ENCODE data around the gene APBB2.
"Not testable (repeated sequence)": the region's sequence is repeated elsewhere in the genome, so short reads cannot be mapped to it uniquely, and the experiment has no call there.

Gene APBB2

DNA sequence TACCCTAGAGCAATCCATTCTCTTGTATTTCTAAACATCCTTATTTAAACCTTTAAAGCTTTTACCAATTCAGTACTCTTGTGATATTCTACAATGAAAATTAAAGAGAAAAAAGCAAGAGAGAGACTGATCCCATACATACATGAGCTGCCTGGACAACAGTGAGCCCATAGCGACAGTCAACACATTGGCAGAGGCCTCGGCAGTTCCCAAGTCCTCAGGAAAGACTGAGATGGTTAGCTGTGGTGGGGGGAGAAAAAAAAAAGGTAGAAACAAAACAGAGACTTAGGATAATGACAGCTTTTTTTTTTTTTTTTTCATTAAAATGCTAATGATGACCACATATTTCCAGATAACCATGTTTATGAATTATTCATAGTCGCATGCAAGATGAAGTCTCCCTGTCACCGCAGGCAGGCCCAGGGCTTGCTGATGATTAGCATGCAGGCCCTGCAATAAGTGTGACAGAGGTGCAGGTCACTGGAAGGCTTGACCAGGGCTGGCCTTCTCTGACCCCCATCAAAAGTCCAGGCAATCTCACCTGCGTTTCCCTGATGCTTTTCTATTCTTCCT is 148.8 kb downstream of the APBB2 start:
- DNase-seq (ENCODE audit: low read depth): no peak
- in situ Hi-C loops (cut with HindIII; ENCODE audit: low sequenced_read_pairs): no loop called here
- no peak for TF ChIP-seq CTCF (IDR thresholded peaks at IDR 0.05; ENCODE audit: low read depth, low read length, missing control alignments)
- no peak overlapping the region for H3K4me3 ChIP-seq (ENCODE audit: low read depth, low read length)

GRCh38 chr4:41064953-41065352 is 149.4 kb downstream of the APBB2 start:
- H3K4me3 ChIP-seq (ENCODE audit: low read depth, low read length): no peak overlapping the region
- in situ Hi-C loops (cut with HindIII; ENCODE audit: low sequenced_read_pairs): no loop called here
- TF ChIP-seq CTCF (IDR thresholded peaks at IDR 0.05; ENCODE audit: low read depth, low read length, missing control alignments): no peak
- no peak for DNase-seq (ENCODE audit: low read depth)

DNA sequence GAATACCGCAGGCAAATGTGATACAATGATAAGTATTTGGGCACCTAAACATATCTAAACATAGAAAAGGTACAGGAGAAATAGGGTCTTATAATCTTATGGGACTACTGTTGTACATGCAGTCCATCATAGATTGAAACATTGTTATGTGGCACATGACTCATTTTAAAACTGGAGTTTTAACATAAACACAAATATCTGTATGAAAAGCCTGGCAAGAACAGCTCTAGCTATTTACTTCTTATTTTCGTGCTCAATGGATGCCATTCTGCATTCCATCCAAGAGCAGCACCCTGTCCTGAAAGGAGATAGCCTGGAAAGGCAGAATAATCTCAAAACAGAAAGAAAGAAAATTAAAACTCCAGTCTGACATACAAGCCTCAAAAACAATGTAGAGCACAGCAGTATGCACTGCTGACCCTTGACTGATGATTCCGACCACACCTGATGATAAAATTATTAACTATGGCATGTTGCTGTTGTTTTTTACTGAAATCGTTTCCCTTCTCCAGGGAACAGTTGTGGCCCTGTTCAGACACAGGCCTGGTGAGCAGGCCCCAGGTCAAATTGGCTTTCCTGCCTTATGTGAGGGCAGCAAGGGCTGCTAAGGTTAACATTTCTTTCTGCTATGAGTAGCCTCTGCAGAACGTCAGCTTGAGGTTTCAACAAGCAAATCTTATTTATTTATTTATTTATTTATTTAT is 152.7 kb downstream of the APBB2 start:
- no peak for DNase-seq (ENCODE audit: low read depth)
- in situ Hi-C loops (cut with HindIII; ENCODE audit: low sequenced_read_pairs): no loop called here
- no peak for TF ChIP-seq CTCF (IDR thresholded peaks at IDR 0.05; ENCODE audit: low read depth, low read length, missing control alignments)
- H3K4me3 ChIP-seq (ENCODE audit: low read depth, low read length): no peak overlapping the region

- TF ChIP-seq CTCF (IDR thresholded peaks at IDR 0.05; ENCODE audit: low read depth, low read length, missing control alignments): no peak
- no peak overlapping the region for H3K4me3 ChIP-seq (ENCODE audit: low read depth, low read length)
- in situ Hi-C loops (cut with HindIII; ENCODE audit: low sequenced_read_pairs): no loop called here
- DNase-seq (ENCODE audit: low read depth): no peak
These were observed 153.7 kb downstream of the APBB2 start for GRCh38 chr4:41060352-41061334.

DNA sequence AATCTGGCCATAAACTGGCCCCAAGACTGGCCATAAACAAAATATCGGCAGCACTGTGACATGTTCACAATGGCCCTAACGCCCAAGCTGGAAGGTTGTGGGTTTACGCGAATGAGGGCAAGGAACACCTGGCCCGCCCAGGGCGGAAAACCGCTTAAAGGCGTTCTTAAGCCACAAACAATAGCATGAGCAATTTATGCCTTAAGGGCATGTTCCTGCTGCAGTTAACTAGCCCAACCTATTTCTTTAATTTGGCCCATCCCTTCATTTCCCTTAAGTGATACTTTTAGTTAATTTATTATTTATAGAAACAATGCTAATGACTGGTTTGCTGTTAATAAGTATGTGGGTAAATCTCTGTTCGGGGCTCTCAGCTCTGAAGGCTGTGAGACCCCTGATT is 154.9 kb downstream of the APBB2 start:
- DNase-seq (ENCODE audit: low read depth); in situ Hi-C loops (cut with HindIII; ENCODE audit: low sequenced_read_pairs); H3K4me3 ChIP-seq (ENCODE audit: low read depth, low read length): not testable (repeated sequence)

DNA sequence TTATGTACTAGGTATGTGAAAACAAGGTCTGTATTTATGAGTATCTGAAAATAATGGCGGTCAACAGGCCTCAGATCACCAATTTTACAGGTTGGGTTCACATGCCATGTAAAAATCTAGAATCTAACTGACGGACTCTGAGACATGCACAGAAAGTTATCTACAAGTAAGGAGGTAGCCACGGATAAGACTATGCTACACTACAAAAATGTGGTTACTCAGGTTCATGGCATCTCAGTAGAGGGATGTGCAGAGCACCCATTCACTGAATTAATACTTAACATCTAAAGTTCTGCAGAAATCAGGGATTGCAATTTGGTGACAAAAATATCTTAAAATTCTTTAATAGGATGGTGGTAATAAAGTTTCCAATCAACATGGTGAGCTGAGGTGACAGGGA is 155.9 kb downstream of the APBB2 start:
- no peak overlapping the region for H3K4me3 ChIP-seq (ENCODE audit: low read depth, low read length)
- no peak for TF ChIP-seq CTCF (IDR thresholded peaks at IDR 0.05; ENCODE audit: low read depth, low read length, missing control alignments)
- no peak for DNase-seq (ENCODE audit: low read depth)
- in situ Hi-C loops (cut with HindIII; ENCODE audit: low sequenced_read_pairs): no loop called here
